Stomach smooth muscle (tissue), 2 donors: ENCODE measurements around the gene GPR139.

ENCODE experiments used
- H3K27ac ChIP-seq: one replicate; pipeline ENCODE4 v1.7.0; 2013; ENCODE audit warnings: mild to moderate bottlenecking, low read length, inconsistent platforms
- H3K27me3 ChIP-seq, 2 donors: one replicate each; pipeline ENCODE4 v1.7.0; 2013; ENCODE audit warnings: low read length in 2 of 2; ENCODE audit not compliant: insufficient read depth in 2 of 2, control insufficient read depth in 1 of 2
- H3K36me3 ChIP-seq, 2 donors: one replicate each; pipeline ENCODE4 v1.7.0; 2013; ENCODE audit warnings: low read length in 2 of 2; ENCODE audit not compliant: control insufficient read depth in 2 of 2, insufficient read depth in 2 of 2
- H3K4me1 ChIP-seq: one replicate; pipeline ENCODE4 v1.7.0; 2013; ENCODE audit warnings: low read length; ENCODE audit not compliant: control insufficient read depth, insufficient read depth
- H3K4me3 ChIP-seq, 2 donors: one replicate each; pipeline ENCODE4 v1.7.0; 2013; ENCODE audit warnings: low read length in 2 of 2
- H3K9ac ChIP-seq, 2 donors: one replicate each; pipeline ENCODE4 v1.7.0; 2013; ENCODE audit warnings: low read length in 2 of 2, mild to moderate bottlenecking in 1 of 2
- H3K9me3 ChIP-seq, 2 donors: one replicate each; pipeline ENCODE4 v1.7.0; 2013; ENCODE audit warnings: low read length in 2 of 2; ENCODE audit not compliant: control insufficient read depth in 2 of 2
- donor health status: healthy.
- donor health status: Pancreatic carcinoma.

Gene GPR139

DNA sequence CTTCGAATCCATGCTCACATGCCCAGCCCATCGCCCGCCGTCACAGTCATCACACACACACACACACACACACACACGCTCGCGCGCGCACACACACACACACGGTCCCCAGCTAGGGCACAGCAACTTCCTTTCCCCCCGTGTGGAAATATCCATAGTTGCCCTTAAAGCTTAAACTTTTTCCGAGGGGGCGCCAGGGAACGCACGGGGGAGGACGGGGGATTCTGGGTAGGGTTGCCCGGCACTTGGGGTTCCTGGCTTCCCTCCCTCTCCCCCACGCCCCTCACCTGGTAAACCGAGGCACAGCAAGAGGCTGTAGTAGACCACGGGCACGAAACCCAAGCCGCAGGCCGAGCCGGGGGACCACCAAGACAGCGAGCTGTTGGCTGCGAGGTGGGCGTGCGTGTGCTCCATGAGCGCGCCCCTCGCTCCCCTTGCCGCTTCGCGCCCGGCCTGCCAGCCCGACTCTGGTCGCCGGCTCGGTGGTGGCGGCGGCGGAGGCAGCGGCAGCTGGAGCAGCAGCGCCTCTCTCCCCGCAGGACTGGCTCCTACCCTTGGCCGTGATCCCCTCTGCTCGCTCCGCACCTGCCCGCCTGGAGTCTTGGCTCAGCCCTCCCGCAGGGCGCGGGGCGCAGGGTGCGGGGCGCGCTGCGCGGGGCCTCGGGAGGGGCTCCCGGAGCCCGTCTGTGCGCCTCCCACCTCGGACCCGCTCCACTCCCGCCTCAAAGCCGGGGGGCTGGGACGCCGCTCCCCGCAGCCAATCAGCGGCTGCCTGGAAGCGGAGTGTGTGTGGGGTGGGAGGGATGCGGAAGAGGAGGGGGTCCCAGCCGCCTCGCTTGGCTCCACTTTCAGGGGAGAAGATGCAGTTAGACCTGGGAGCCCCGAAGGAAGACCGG is at the start of gene GPR139:
TSS of gene GPR139 (minus strand) at position 688 of the 896 bp plus-strand sequence. CDS start at position 414, 274 bp downstream.
- Histone ChIP-seq H3K9me3 (peaks cover 0 to 2% of the 10 kb centered on the region in 2 donors), H3K4me3 (no peak within 1 kb of the TSS), H3K27ac (no peak within 1 kb of the TSS), H3K9ac (no peak within 1 kb of the TSS), H3K27me3 (peaks cover 22 to 31% of the 10 kb centered on the region in 2 donors), H3K4me1 (no peaks in the 10 kb centered on the region), H3K36me3 (no peaks in the 10 kb centered on the region)

DNA sequence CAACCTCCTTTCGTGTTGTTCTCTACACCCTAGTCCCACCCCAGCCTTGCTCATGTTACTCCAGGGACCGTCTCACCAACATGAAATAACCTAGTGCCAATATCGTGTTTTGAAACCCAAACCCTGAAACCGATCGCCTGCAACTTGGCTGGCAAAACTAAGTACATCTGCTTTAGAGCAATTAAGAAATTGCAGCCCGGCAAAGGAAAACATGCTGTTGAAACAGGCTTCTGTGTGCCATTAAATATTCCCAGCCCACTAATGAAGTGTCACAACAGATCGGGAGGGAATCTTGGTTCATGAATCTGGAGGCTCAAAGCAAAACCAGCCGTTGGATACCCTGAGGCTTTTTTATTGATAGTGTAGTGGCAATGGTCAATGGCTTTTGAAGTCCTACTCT is 48.3 kb upstream of the GPR139 start:
- no peaks in the 10 kb centered on the region for H3K4me1 ChIP-seq
- H3K9ac ChIP-seq: no peak overlapping the region
- H3K36me3 ChIP-seq: no peaks in the 10 kb centered on the region
- no peak overlapping the region for H3K4me3 ChIP-seq
- no peaks in the 10 kb centered on the region for H3K27me3 ChIP-seq
- H3K27ac ChIP-seq: no peak overlapping the region
- H3K9me3 ChIP-seq: peaks cover 6 to 8% of the 10 kb centered on the region in 2 donors

DNA sequence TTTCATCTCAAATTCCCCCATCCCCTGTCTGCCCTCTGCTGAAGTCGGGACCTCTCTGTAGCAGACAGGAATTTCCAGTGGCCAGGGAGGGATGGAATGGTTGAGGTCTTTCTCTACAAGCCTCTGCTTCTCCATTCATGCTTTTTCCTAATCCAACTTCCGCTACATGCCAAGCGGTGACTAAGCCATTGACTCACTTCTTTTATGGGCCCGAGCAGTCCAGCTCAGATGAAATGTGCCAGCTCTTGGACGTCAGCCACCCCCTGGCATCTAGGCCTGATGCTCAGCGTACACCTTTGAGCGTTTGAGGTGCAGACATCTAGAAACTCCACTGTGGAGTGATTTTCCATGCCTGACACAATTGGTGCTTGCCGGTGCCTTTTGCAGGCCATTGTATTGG is 40.7 kb upstream of the GPR139 start:
- H3K36me3 ChIP-seq: no peaks in the 10 kb centered on the region
- H3K4me3 ChIP-seq: no peak overlapping the region
- H3K9ac ChIP-seq: no peak overlapping the region
- H3K27ac ChIP-seq: no peak overlapping the region
- H3K4me1 ChIP-seq: no peaks in the 10 kb centered on the region
- no peaks in the 10 kb centered on the region for H3K27me3 ChIP-seq
- H3K9me3 ChIP-seq: no peaks in the 10 kb centered on the region

DNA sequence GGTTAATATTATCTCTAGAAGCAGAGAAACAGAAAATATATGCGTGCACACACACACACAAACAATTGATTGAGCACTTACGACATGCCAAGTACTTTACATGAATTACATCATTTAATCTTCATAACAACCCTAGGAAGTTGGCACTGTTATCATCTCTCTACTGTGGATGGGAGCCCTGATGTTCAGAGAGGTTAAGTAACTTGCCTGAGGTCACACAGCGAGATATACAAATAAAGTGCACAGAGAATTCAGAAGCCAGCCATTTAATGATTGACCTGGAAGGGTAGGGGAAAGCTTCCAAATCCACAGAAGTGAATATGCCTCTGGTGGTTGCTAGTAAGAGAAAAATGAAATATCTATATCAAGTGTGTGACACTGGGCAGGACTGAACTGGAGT is 37.5 kb upstream of the GPR139 start:
- Histone ChIP-seq H3K27ac (no peak overlapping the region), H3K4me1 (no peaks in the 10 kb centered on the region), H3K27me3 (peaks cover 0 to 4% of the 10 kb centered on the region in 2 donors), H3K9ac (no peak overlapping the region), H3K36me3 (no peaks in the 10 kb centered on the region), H3K4me3 (no peak overlapping the region), H3K9me3 (no peaks in the 10 kb centered on the region)

DNA sequence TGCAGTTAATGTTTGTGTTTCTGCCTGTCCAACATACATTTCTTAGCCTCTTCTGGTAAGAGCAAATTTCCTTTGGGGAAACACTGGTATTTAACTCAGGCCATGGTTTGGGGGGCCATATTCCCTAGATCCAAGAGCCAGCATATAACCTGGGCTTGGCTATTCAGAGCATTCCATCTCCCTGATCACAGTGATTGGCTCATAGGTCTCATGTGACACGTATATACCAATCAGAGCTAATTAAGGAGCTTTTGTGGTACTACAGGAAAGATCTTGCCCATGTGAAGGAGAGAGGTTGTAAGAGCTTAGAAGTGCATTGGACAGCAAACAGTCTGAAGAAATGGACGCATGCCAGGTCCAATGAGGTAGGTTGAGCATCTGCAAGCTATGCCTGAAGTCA is 33.4 kb upstream of the GPR139 start:
- Histone ChIP-seq H3K4me3 (no peak overlapping the region), H3K9ac (no peak overlapping the region), H3K27me3 (peaks cover 0 to 4% of the 10 kb centered on the region in 2 donors), H3K27ac (no peak overlapping the region), H3K9me3 (no peaks in the 10 kb centered on the region), H3K36me3 (no peaks in the 10 kb centered on the region), H3K4me1 (no peaks in the 10 kb centered on the region)

DNA sequence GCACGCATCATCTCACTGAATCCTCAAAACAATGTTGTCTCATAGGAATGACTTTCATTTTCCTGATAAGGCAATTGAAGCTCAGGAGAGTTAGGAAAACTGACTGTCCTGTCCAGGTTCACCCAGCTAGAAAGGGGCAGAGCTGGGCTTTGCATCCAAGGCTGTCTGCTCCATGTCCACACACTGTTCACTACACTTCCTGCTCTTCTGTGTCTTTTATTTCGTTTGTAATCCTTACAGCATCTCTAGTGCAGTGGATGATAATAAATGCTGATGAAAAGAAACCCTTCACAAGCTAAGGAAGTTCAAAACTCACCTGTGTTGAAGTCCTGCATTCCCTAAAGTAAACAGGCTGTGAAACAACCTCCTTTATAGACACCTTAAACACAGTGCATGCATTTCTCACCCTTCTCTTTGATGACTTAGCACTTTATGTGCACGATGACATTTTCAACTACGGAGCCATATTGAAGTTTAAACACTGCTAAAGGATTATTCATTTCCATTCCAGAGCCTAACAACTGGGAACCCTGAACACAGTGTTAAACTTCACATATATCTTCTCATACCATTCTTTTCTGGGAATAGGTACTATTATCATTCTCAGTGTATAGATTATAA is 31.0 kb upstream of the GPR139 start:
- Histone ChIP-seq H3K4me3 (no peak overlapping the region), H3K27ac (no peak overlapping the region), H3K27me3 (peaks cover 0 to 4% of the 10 kb centered on the region in 2 donors), H3K36me3 (no peaks in the 10 kb centered on the region), H3K9ac (no peak overlapping the region), H3K4me1 (no peaks in the 10 kb centered on the region), H3K9me3 (no peaks in the 10 kb centered on the region)

DNA sequence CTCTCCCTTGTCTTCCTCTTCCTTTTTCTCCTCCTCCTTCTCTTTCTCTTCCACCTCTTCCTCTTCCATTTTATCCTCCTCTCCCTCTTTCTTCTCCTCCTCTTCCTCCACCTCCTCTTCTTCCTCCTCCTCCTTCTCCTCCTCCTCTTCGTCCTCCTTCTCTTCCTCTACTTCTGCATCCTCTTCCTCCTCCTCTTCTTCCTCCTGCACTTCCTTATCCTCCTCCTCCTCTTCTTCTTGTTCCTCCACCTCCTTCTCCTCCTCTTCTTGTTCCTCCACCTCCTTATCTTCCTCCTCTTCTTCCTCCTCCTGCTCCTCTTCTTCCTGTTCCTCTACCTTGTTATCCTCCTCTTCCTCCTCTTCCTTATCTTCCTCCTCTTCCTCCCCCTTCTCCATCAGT is 28.8 kb upstream of the GPR139 start:
- Histone ChIP-seq H3K4me1 (no peaks in the 10 kb centered on the region), H3K4me3 (no peak overlapping the region), H3K27me3 (peaks cover 0 to 4% of the 10 kb centered on the region in 2 donors), H3K9me3 (no peaks in the 10 kb centered on the region), H3K27ac (no peak overlapping the region), H3K36me3 (no peaks in the 10 kb centered on the region), H3K9ac (no peak overlapping the region)

DNA sequence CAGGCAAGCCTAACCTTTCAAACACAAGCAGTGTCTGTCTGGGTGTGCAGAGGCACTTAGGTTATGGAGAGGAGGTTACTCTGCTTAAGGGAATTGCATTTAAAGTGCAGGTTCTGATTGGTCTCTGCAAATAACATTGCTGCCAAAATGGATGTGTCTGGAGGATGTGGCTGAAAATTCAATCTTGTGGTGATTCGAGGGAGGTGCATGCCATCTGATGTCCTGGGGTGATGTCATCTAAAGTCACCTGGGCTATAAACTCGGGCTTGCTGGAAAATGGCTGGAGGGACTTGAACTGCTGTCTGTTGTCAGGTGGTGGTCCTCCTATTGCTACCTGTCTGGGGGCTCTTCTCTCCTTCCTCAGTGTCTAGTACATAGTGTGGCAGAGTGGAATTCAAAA is 28.3 kb upstream of the GPR139 start:
- H3K9me3 ChIP-seq: no peaks in the 10 kb centered on the region
- H3K27ac ChIP-seq: no peak overlapping the region
- no peak overlapping the region for H3K4me3 ChIP-seq
- no peaks in the 10 kb centered on the region for H3K4me1 ChIP-seq
- peaks cover 0 to under 1% of the 10 kb centered on the region in 2 donors for H3K27me3 ChIP-seq
- H3K36me3 ChIP-seq: no peaks in the 10 kb centered on the region
- no peak overlapping the region for H3K9ac ChIP-seq

DNA sequence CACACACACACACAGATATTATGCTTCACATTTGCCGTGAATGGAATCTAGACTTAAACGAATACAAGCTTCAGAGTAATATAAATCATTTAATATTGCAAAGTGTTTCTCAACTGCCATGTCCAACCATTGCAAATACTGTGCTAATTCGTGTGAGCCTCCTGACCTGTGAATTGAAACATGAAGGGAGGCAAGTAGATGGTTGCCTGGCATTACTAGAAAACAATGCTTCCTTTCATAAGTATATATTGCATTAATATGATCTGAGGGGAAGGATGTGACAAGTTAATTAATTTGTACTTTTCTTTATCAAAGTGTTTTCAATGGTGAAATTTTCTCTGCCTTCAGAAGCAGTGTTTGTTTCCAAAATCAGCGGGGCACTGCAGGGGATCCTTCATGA is 25.7 kb upstream of the GPR139 start:
- no peaks in the 10 kb centered on the region for H3K9me3 ChIP-seq

DNA sequence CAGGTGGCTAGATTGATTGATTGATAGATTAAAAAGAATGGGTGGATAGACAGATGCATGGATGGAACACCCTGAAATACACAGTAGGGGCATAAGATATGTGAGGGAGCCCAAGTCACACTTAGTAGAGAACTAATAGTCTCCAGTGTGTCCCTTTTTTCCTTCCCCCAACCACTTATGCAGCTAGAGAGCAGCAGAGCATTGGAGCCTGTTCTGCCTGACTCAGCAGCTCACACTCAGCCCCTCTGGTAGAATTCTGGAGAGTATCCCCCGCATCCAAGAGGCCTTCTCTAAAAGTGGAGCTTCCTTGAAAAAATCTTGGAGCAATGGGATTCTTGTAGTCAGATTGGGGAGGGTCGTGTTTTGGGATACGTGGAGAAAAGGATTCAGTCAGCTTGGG is 20.5 kb upstream of the GPR139 start:
- Histone ChIP-seq H3K4me1 (no peaks in the 10 kb centered on the region), H3K9me3 (no peaks in the 10 kb centered on the region), H3K4me3 (no peak overlapping the region), H3K27ac (no peak overlapping the region), H3K9ac (no peak overlapping the region), H3K27me3 (no peaks in the 10 kb centered on the region), H3K36me3 (no peaks in the 10 kb centered on the region)

More for the DNA sequence above, 25.7 kb upstream of the GPR139 start:
- Histone ChIP-seq H3K27me3 (no peaks in the 10 kb centered on the region), H3K27ac (no peak overlapping the region), H3K36me3 (no peaks in the 10 kb centered on the region), H3K9ac (no peak overlapping the region), H3K4me3 (no peak overlapping the region), H3K4me1 (no peaks in the 10 kb centered on the region)
